Measurements from ENCODE around the gene ERCC6L2. TPM values are rescaled to one million over a fixed set of nuclear protein-coding genes. Genes with fewer than 3 reads are reported as not detected.

ERCC6L2 gene
- total and polyA plus RNA-seq, 9 of the 15 experiments (the other 6 are each of a cell fraction or from before 2014, with no cell fraction given): 7.8 to 42.8 (median 23.6) TPM

GRCh38 chr9:95875305-95876137, at the start of gene ERCC6L2 (continued):
- TF ChIP-seq CHD7 (IDR thresholded peaks at IDR 0.05; ENCODE audit: low read depth, low read length) (no peak), RNF2 (IDR thresholded peaks at IDR 0.05) (peak; percentile 54; the same call in 1 of the 2 replicates), EP400 (IDR thresholded peaks at IDR 0.05) (peak; percentile 98), ZNF316 (IDR thresholded peaks at IDR 0.05) (no peak; the same call in 1 of the 2 replicates), SNIP1 (IDR thresholded peaks at IDR 0.05; ENCODE audit: low read depth) (no peak), JUN (IDR thresholded peaks at IDR 0.05; ENCODE audit: borderline replicate concordance, low read depth, low read length) (peak; percentile 48; the same call in 1 of the 2 replicates), JUN (CRISPR knock-in tag; IDR thresholded peaks at IDR 0.05; ENCODE audit: borderline replicate concordance) (no peak), PBX2 (CRISPR knock-in tag; IDR thresholded peaks at IDR 0.05; ENCODE audit: low read depth) (no peak), PBX2 (tag; conservative IDR thresholded peaks at IDR 0.05; ENCODE audit: low read depth) (no peak)
- TF ChIP-seq, protein P1, sequence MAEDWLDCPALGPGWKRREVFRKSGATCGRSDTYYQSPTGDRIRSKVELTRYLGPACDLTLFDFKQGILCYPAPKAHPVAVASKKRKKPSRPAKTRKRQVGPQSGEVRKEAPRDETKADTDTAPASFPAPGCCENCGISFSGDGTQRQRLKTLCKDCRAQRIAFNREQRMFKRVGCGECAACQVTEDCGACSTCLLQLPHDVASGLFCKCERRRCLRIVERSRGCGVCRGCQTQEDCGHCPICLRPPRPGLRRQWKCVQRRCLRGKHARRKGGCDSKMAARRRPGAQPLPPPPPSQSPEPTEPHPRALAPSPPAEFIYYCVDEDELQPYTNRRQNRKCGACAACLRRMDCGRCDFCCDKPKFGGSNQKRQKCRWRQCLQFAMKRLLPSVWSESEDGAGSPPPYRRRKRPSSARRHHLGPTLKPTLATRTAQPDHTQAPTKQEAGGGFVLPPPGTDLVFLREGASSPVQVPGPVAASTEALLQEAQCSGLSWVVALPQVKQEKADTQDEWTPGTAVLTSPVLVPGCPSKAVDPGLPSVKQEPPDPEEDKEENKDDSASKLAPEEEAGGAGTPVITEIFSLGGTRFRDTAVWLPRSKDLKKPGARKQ (CRISPR knock-in tag; IDR thresholded peaks at IDR 0.05): no peak

All from K562 (cell line).